Pancreas (tissue), 10 donors: ENCODE measurements around the gene KAZN. TPM values are rescaled to one million over a fixed set of nuclear protein-coding genes. Genes with fewer than 3 reads are reported as not detected.

Source experiments
- ATAC-seq, 4 donors: fragments of 200-7000 bp; cut with Tn5 transposase; one replicate each; pipeline versions ENCODE4 v1.8.0 to v1.9.1; 2020; ENCODE audit warnings: mild to moderate bottlenecking in 4 of 4, moderate library complexity in 4 of 4
- DNase-seq, 6 donors: peaks; one replicate each; pipeline ENCODE4 v3.0.0-alpha.2; 2020
- FAIRE-seq: peaks from 2 replicates; lab custom pipeline; 2012; peaks lifted over from hg19 to GRCh38; lab: Jason Lieb, UNC
- H3K27ac ChIP-seq, 4 donors: fragments of 200-600 bp; sonication (generic); 1 replicate in 3 of 4; 2 replicates in 1 of 4; pipeline versions ENCODE4 v1.5.0 to v1.8.0; 2020
- H3K27me3 ChIP-seq, 4 donors: fragments of 200-600 bp; one replicate each; pipeline ENCODE4 v1.8.0; 2021
- H3K36me3 ChIP-seq, 3 donors: fragments of 200-600 bp; sonication (generic) in 1 of 3; one replicate each; pipeline versions ENCODE4 v1.5.0 to v1.8.0; 2020 to 2021
- H3K4me1 ChIP-seq, 3 donors: fragments of 200-600 bp; one replicate each; pipeline ENCODE4 v1.8.0; 2021
- H3K4me3 ChIP-seq, 4 donors: fragments of 200-600 bp; sonication (generic) in 2 of 4; one replicate each; pipeline versions ENCODE4 v1.5.0 to v1.8.0; 2020 to 2021
- H3K9me3 ChIP-seq, 4 donors: fragments of 200-600 bp; one replicate each; pipeline ENCODE4 v1.8.0; 2021
- CTCF ChIP-seq, 4 donors: fragments of 200-600 bp; sonication (generic) in 3 of 4; IDR thresholded peaks; one replicate each; pipeline versions ENCODE4 v1.5.0 to v1.8.0; 2021; ENCODE audit warnings: antibody characterized with exemption in 4 of 4
- WGBS, 2 donors: extraction: QIAGEN DNeasy Blood & Tissue Kit; methylation state at CpG; one replicate each; pipeline ENCODE4 v1.1.7; 2013; 5-methylcytosine and 5-hydroxymethylcytosine counted together
- intact Hi-C, 3 donors: fragments of 100-400 bp; cut with DNase I; formaldehyde crosslinking; loops; one replicate each; pipeline versions ENCODE4 v1.11.1 to v1.14.2; 2022
- polyA plus RNA-seq, 2 donors: library from polyadenylated mRNA; stranded (reverse); fragments of 200-250 nt; gene quantifications; one replicate each; pipeline ENCODE4 v1.2.3, GENCODE V29; 2013
- total RNA-seq, 6 donors: library from RNA; stranded (reverse); fragmentation: NEBNext Ultra II Directional in 4 of 6; extraction: Animal tissue kit (Norgen Biotek cat#: 25700) in 4 of 6; gene quantifications; one replicate each; pipeline versions ENCODE4 v1.2.1 to v1.2.4, GENCODE V29; 2021 to 2023
- donor health status: healthy with polysubstance abuse.
- donor health status: DM: no; HTN: no; CAD: no; lungs with moderate emphysema.
- donor health status: DM: no; HTN: no; CAD: no.
- donor health status: control.
- donor health status: control.
- donor health status: Bipolar disorder and iron deficiency.
- donor health status: DM: yes; HTN: yes; CAD: no.
- donor health status: DM: no; HTN: no; CAD: no.
- donor health status: DM: no; HTN: no; CAD: no.
- donor health status: DM: yes; HTN: yes; CAD: no.

KAZN gene
- total and polyA plus RNA-seq, 8 donors: 2.4 to 6.0 (median 4.1) TPM

GRCh38 chr1:14654554-14654953 lies 56.1 kb downstream of the KAZN start:
- H3K4me3 ChIP-seq: no peak overlapping the region
- H3K27ac ChIP-seq: no peak overlapping the region
- no peak for TF ChIP-seq CTCF (IDR thresholded peaks at IDR 0.05)
- no peaks in the 10 kb centered on the region for H3K4me1 ChIP-seq
- no peak for DNase-seq
- ATAC-seq: no peak
- H3K9me3 ChIP-seq: no peaks in the 10 kb centered on the region
- H3K27me3 ChIP-seq: no peaks in the 10 kb centered on the region
- no peaks in the 10 kb centered on the region for H3K36me3 ChIP-seq
- 33 to 40% methylated on average over 1 of the region's 1 CpG for WGBS, 2 donors
- intact Hi-C loops: no loop called here
- no peak for FAIRE-seq

- H3K9me3 ChIP-seq: no peaks in the 10 kb centered on the region
- no peaks in the 10 kb centered on the region for H3K36me3 ChIP-seq
- TF ChIP-seq CTCF (IDR thresholded peaks at IDR 0.05): no peak
- H3K4me1 ChIP-seq: no peaks in the 10 kb centered on the region
- intact Hi-C loops: no loop called here
- ATAC-seq (no peak), FAIRE-seq (no peak), DNase-seq (no peak)
- H3K4me3 ChIP-seq: no peak overlapping the region
- WGBS, 2 donors: 65 to 69% methylated on average over 7 of the region's 7 CpGs
- no peaks in the 10 kb centered on the region for H3K27me3 ChIP-seq
- no peak overlapping the region for H3K27ac ChIP-seq
Observed at GRCh38 chr1:14655385-14655784, 56.9 kb downstream of the KAZN start.

- no peak overlapping the region for H3K4me3 ChIP-seq
- no peak for ATAC-seq
- H3K36me3 ChIP-seq: no peaks in the 10 kb centered on the region
- H3K27me3 ChIP-seq: no peaks in the 10 kb centered on the region
- FAIRE-seq: no peak
- no peaks in the 10 kb centered on the region for H3K4me1 ChIP-seq
- H3K27ac ChIP-seq: no peak overlapping the region
- DNase-seq: no peak
- no peak for TF ChIP-seq CTCF (IDR thresholded peaks at IDR 0.05)
- intact Hi-C loops: no loop called here
- H3K9me3 ChIP-seq: no peaks in the 10 kb centered on the region
- 77 to 84% methylated on average over 13 of the region's 13 CpGs for WGBS, 2 donors
Observed at GRCh38 chr1:14656384-14656937, 58.0 kb downstream of the KAZN start.

GRCh38 chr1:14658642-14659041 lies 60.2 kb downstream of the KAZN start:
- H3K27me3 ChIP-seq: no peaks in the 10 kb centered on the region
- ATAC-seq (no peak), FAIRE-seq (no peak), DNase-seq (no peak)
- no peak overlapping the region for H3K4me3 ChIP-seq
- H3K27ac ChIP-seq: no peak overlapping the region
- no peaks in the 10 kb centered on the region for H3K36me3 ChIP-seq
- WGBS, 2 donors: 68 to 71% methylated on average over 6 of the region's 6 CpGs
- no peaks in the 10 kb centered on the region for H3K9me3 ChIP-seq
- intact Hi-C loops: no loop called here
- TF ChIP-seq CTCF (IDR thresholded peaks at IDR 0.05): no peak
- H3K4me1 ChIP-seq: no peaks in the 10 kb centered on the region

- no peak for DNase-seq
- no peak for ATAC-seq
- Histone ChIP-seq H3K4me3 (no peak overlapping the region), H3K9me3 (no peaks in the 10 kb centered on the region), H3K27me3 (no peaks in the 10 kb centered on the region), H3K4me1 (no peaks in the 10 kb centered on the region), H3K36me3 (no peaks in the 10 kb centered on the region), H3K27ac (no peak overlapping the region)
- TF ChIP-seq CTCF (IDR thresholded peaks at IDR 0.05): no peak
- no peak for FAIRE-seq
- intact Hi-C loops: no loop called here
- WGBS, 2 donors: 68 to 70% methylated on average over 11 of the region's 11 CpGs
Observed at GRCh38 chr1:14659913-14660312, 61.4 kb downstream of the KAZN start.
